Neuronal stem cell (in vitro differentiated cells): ENCODE measurements around the gene AGAP1.

ENCODE experiments used
- DNase-seq: peaks from one replicate; pipeline ENCODE4 v3.0.0-alpha.2; 2013; ENCODE audit warnings: low spot score
- H2AFZ ChIP-seq: one replicate; pipeline ENCODE4 v1.6.1; 2013; ENCODE audit warnings: mild to moderate bottlenecking, low read length, inconsistent platforms
- H2AK5ac ChIP-seq: 2 replicates; pipeline ENCODE4 v1.6.1; 2013; ENCODE audit warnings: low read depth, mild to moderate bottlenecking, inconsistent platforms, low read length, moderate library complexity, mixed read lengths
- H2BK120ac ChIP-seq: 2 replicates; pipeline ENCODE4 v1.6.1; 2013; ENCODE audit warnings: low read depth, mild to moderate bottlenecking, inconsistent platforms, low read length, moderate library complexity, mixed read lengths
- H2BK12ac ChIP-seq: one replicate; pipeline ENCODE4 v1.6.1; 2013; ENCODE audit warnings: low read length, inconsistent platforms
- H2BK15ac ChIP-seq: 2 replicates; pipeline ENCODE4 v1.6.1; 2013; ENCODE audit warnings: mild to moderate bottlenecking, low read length, inconsistent platforms, mixed read lengths
- H2BK5ac ChIP-seq: one replicate; pipeline ENCODE4 v1.6.1; 2013; ENCODE audit warnings: inconsistent platforms, mild to moderate bottlenecking, low read length, moderate library complexity
- H3K14ac ChIP-seq: one replicate; pipeline ENCODE4 v1.6.1; 2013; ENCODE audit warnings: low read length, inconsistent platforms
- H3K18ac ChIP-seq: 2 replicates; pipeline ENCODE4 v1.6.1; 2013; ENCODE audit warnings: low read length, inconsistent platforms
- H3K23ac ChIP-seq: 2 replicates; pipeline ENCODE4 v1.6.1; 2013; ENCODE audit warnings: low read depth, mild to moderate bottlenecking, mixed read lengths, low read length, inconsistent platforms; ENCODE audit not compliant: poor library complexity
- H3K27ac ChIP-seq: replicated peaks from 3 replicates; pipeline ENCODE4 v1.5.1; 2013; ENCODE audit warnings: low read length, inconsistent platforms
- H3K27me3 ChIP-seq, 3 experiments: 2 replicates each; pipeline ENCODE4 v1.6.1; 2013; ENCODE audit warnings: low read length in 3 of 3, mild to moderate bottlenecking in 2 of 3, inconsistent platforms in 1 of 3, low read depth in 1 of 3, mixed read lengths in 1 of 3, moderate library complexity in 1 of 3; ENCODE audit not compliant: control insufficient read depth in 3 of 3, insufficient read depth in 3 of 3
- H3K36me3 ChIP-seq, 2 donors: replicated peaks in 1 of 2; 2 replicates each; pipeline ENCODE4 v1.6.1; 2013; ENCODE audit warnings: low read length in 2 of 2; ENCODE audit not compliant: control insufficient read depth in 2 of 2, insufficient read depth in 2 of 2
- H3K4ac ChIP-seq: 2 replicates; pipeline ENCODE4 v1.6.1; 2013; ENCODE audit warnings: inconsistent platforms, mild to moderate bottlenecking, low read length, moderate library complexity
- H3K4me1 ChIP-seq, 2 donors: 1 replicate in 1 of 2; 2 replicates in 1 of 2; pipeline ENCODE4 v1.6.1; 2013; ENCODE audit warnings: low read length in 2 of 2, low read depth in 1 of 2; ENCODE audit not compliant: control insufficient read depth in 2 of 2, insufficient read depth in 1 of 2
- H3K4me2 ChIP-seq: one replicate; pipeline ENCODE4 v1.6.1; 2013; ENCODE audit warnings: mild to moderate bottlenecking, low read length, inconsistent platforms; ENCODE audit not compliant: insufficient read depth, poor library complexity, severe bottlenecking
- H3K4me3 ChIP-seq, 2 donors: 2 replicates each; pipeline ENCODE4 v1.5.1; 2013; ENCODE audit warnings: low read length in 2 of 2, mild to moderate bottlenecking in 2 of 2, inconsistent platforms in 1 of 2, moderate library complexity in 1 of 2
- H3K79me1 ChIP-seq: one replicate; pipeline ENCODE4 v1.6.1; 2013; ENCODE audit warnings: low read depth, mild to moderate bottlenecking, inconsistent platforms, low read length, moderate library complexity
- H3K9ac ChIP-seq: one replicate; pipeline ENCODE4 v1.6.1; 2013; ENCODE audit warnings: mild to moderate bottlenecking, low read depth, low read length, inconsistent platforms; ENCODE audit not compliant: poor library complexity
- H3K9me3 ChIP-seq, 2 donors: replicated peaks in 1 of 2; 2 replicates each; pipeline versions ENCODE3 to v1.6.1; 2013; ENCODE audit warnings: low read length in 2 of 2, mild to moderate bottlenecking in 2 of 2, inconsistent platforms in 1 of 2, low read depth in 1 of 2, mixed read lengths in 1 of 2, moderate library complexity in 1 of 2; ENCODE audit not compliant: control insufficient read depth in 2 of 2, insufficient read depth in 1 of 2
- H4K8ac ChIP-seq: one replicate; pipeline ENCODE4 v1.6.1; 2013; ENCODE audit warnings: low read depth, mild to moderate bottlenecking, inconsistent platforms, low read length, moderate library complexity
- H4K91ac ChIP-seq: one replicate; pipeline ENCODE4 v1.6.1; 2013; ENCODE audit warnings: low read length, low read depth, mild to moderate bottlenecking, inconsistent platforms; ENCODE audit not compliant: poor library complexity
- WGBS, 2 donors: extraction: QIAGEN DNeasy Blood & Tissue Kit; methylation state at CpG; one replicate each; pipeline ENCODE4 v1.1.7; 2013; ENCODE audit warnings: missing lambda C conversion rate in 2 of 2, mixed read lengths in 1 of 2; ENCODE audit not compliant: insufficient read length in 2 of 2, insufficient replicate concordance in 1 of 2; ENCODE audit errors: extremely low coverage in 2 of 2; 5-methylcytosine and 5-hydroxymethylcytosine counted together

AGAP1 gene

GRCh38 chr2:235757212-235757611 is 263.4 kb downstream of the AGAP1 start:
- Histone ChIP-seq H2BK5ac (no peak overlapping the region), H2BK12ac (no peak overlapping the region), H4K8ac (no peak overlapping the region), H3K14ac (no peak overlapping the region), H2AFZ (no peak overlapping the region), H3K9me3 (no peaks in the 10 kb centered on the region), H2BK120ac (no peak overlapping the region), H3K4me2 (no peak overlapping the region), H3K27me3 (peaks cover 0 to 2% (median 0%) of the 10 kb centered on the region in 3 experiments), H3K18ac (peak overlapping the region; percentile 32), H4K91ac (no peak overlapping the region), H2AK5ac (no peak overlapping the region), H3K9ac (no peak overlapping the region), H3K4ac (no peak overlapping the region), H3K79me1 (no peaks in the 10 kb centered on the region), H3K4me3 (no peak overlapping the region), H2BK15ac (no peak overlapping the region), H3K23ac (no peak overlapping the region), H3K27ac (no peak overlapping the region), H3K4me1 (peaks cover 10 to 13% of the 10 kb centered on the region in 2 donors), H3K36me3 (peaks cover 0 to 57% of the 10 kb centered on the region in 2 donors)
- no CpG with 5 or more reads among the region's 6 CpGs for WGBS, 2 donors
- no peak for DNase-seq

- no CpG with 5 or more reads among the region's 6 CpGs for WGBS, 2 donors
- no peak overlapping the region for H2BK120ac ChIP-seq
- DNase-seq = no peak
Measured at GRCh38 chr2:235757640-235758039, 263.8 kb downstream of the AGAP1 start.

GRCh38 chr2:235762832-235763598 is 269.2 kb downstream of the AGAP1 start:
- H3K23ac ChIP-seq = no peak overlapping the region
- WGBS, 2 donors = no CpG with 5 or more reads among the region's 20 CpGs
- H3K79me1 ChIP-seq = peaks cover 2% of the 10 kb centered on the region

More at GRCh38 chr2:235757640-235758039, 263.8 kb downstream of the AGAP1 start:
- Histone ChIP-seq H2AK5ac (no peak overlapping the region), H3K14ac (no peak overlapping the region), H2BK5ac (no peak overlapping the region), H3K27me3 (peaks cover 0 to 2% (median 0%) of the 10 kb centered on the region in 3 experiments), H3K27ac (no peak overlapping the region), H4K91ac (no peak overlapping the region), H3K4me2 (no peak overlapping the region), H3K9ac (no peak overlapping the region), H3K4me3 (no peak overlapping the region), H3K4ac (no peak overlapping the region), H3K79me1 (no peaks in the 10 kb centered on the region), H3K18ac (no peak overlapping the region), H2BK15ac (no peak overlapping the region), H2BK12ac (no peak overlapping the region), H3K23ac (no peak overlapping the region), H3K36me3 (peaks cover 0 to 57% of the 10 kb centered on the region in 2 donors), H2AFZ (no peak overlapping the region), H3K9me3 (no peaks in the 10 kb centered on the region), H3K4me1 (peaks cover 10 to 13% of the 10 kb centered on the region in 2 donors), H4K8ac (no peak overlapping the region)

GRCh38 chr2:235763816-235764215 is 270.0 kb downstream of the AGAP1 start:
- Histone ChIP-seq H3K27ac (no peak overlapping the region), H2AK5ac (no peak overlapping the region), H3K4me2 (no peak overlapping the region), H3K18ac (no peak overlapping the region), H3K9ac (no peak overlapping the region), H2BK12ac (no peak overlapping the region), H3K14ac (no peak overlapping the region), H3K27me3 (no peaks in the 10 kb centered on the region), H3K4ac (no peak overlapping the region), H4K91ac (no peak overlapping the region), H3K4me3 (no peak overlapping the region), H3K79me1 (peaks cover 2% of the 10 kb centered on the region), H2BK120ac (no peak overlapping the region), H4K8ac (no peak overlapping the region), H3K9me3 (no peaks in the 10 kb centered on the region), H3K36me3 (peaks cover 0 to 56% of the 10 kb centered on the region in 2 donors), H2AFZ (no peak overlapping the region), H2BK5ac (no peak overlapping the region), H3K4me1 (no peaks in the 10 kb centered on the region), H3K23ac (no peak overlapping the region), H2BK15ac (no peak overlapping the region)
- WGBS, 2 donors = no CpG with 5 or more reads among the region's 20 CpGs
- no peak for DNase-seq

More at GRCh38 chr2:235762832-235763598, 269.2 kb downstream of the AGAP1 start:
- Histone ChIP-seq H3K18ac (no peak overlapping the region), H3K4me3 (no peak overlapping the region), H2BK5ac (no peak overlapping the region), H3K9me3 (no peaks in the 10 kb centered on the region), H3K4ac (no peak overlapping the region), H3K4me1 (no peaks in the 10 kb centered on the region), H3K27me3 (no peaks in the 10 kb centered on the region), H3K36me3 (peaks cover 0 to 61% of the 10 kb centered on the region in 2 donors), H2AFZ (no peak overlapping the region), H4K8ac (no peak overlapping the region), H3K9ac (no peak overlapping the region), H2BK12ac (no peak overlapping the region), H3K4me2 (no peak overlapping the region), H3K27ac (no peak overlapping the region), H2BK15ac (no peak overlapping the region), H4K91ac (no peak overlapping the region), H2BK120ac (no peak overlapping the region), H2AK5ac (no peak overlapping the region), H3K14ac (no peak overlapping the region)
- DNase-seq = no peak
